Measurements from ENCODE around the gene AMZ2. TPM values are rescaled to one million over a fixed set of nuclear protein-coding genes. Genes with fewer than 3 reads are reported as not detected.
A peak's percentile ranks its signal among the peaks of the same experiment; 100 is the strongest.
"Not testable (repeated sequence)": the region's sequence is repeated elsewhere in the genome, so short reads cannot be mapped to it uniquely, and the experiment has no call there.

AMZ2 gene
- total and polyA plus RNA-seq, 7 experiments from 2014 or later = 47.6 to 103 (median 79.5) TPM

DNA sequence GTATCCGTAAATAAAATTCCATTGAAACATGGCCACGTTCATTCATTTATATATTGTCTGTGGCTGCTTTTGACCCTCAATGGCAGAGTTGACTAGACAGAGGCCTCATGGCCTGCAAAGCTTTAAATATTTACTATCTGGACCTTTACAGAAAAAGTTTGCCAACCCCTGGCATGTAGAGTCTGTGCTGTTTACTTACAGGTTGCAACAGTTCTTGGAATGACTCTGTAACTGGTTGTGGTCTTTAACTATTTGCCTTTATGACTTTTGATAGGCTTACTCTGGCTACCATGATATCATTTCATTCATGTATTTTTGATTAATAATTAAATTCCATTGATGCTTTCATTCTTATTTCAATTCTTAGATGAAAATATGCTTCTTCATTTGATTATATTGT, 18.0 kb downstream of the AMZ2 start:
- intact Hi-C loops (cut with micrococcal nuclease) = loop anchor here in 1 of 2 donors (10.0 kb wide), 1 partner anchor 499 kb away; no protein-coding TSS in a partner anchor
- DNase-seq; H3K4me3 ChIP-seq (ENCODE audit: low read length); H3K9me3 Mint-ChIP-seq; H3K27me3 Mint-ChIP-seq; H3K4me3 Mint-ChIP-seq; H3K27ac ChIP-seq (ENCODE audit: low read depth, low read length); H3K27me3 ChIP-seq (ENCODE audit: control insufficient read depth in 2 of 2, insufficient read depth in 2 of 2, low read length in 2 of 2); H3K36me3 ChIP-seq (ENCODE audit: control insufficient read depth in 2 of 3, insufficient read depth in 3 of 3, low read length in 3 of 3); ATAC-seq; H3K9me3 ChIP-seq (ENCODE audit: control insufficient read depth in 2 of 3, low read length in 3 of 3): not testable (repeated sequence)
- Mint-ChIP-seq H3K36me3 (peaks cover 3 to 25% (median 9%) of the 10 kb centered on the region in 5 donors), H3K27ac (peak overlapping the region in 2 of 9 donors; percentile 4 to 13), H3K4me1 (peaks cover 9 to 37% (median 23%) of the 10 kb centered on the region in 7 donors)
- POLR2A ChIA-PET = interaction anchor here (0.6 to 3.7 kb wide), 4 partner anchors 18 to 61 kb away, joined by 3 to 28 read pairs (median 4); partner anchors contain the start of genes AMZ2, ARSG and SLC16A6
- H3K4me1 ChIP-seq (ENCODE audit: control insufficient read depth in 2 of 2, insufficient read depth in 2 of 2, low read length in 2 of 2) = peaks cover 9 to 12% of the 10 kb centered on the region in 2 donors
- CTCF ChIA-PET = interaction anchor here (0.6 to 4.6 kb wide), 9 partner anchors 8 to 198 kb away, joined by 3 to 45 read pairs (median 3); no protein-coding TSS in a partner anchor

DNA sequence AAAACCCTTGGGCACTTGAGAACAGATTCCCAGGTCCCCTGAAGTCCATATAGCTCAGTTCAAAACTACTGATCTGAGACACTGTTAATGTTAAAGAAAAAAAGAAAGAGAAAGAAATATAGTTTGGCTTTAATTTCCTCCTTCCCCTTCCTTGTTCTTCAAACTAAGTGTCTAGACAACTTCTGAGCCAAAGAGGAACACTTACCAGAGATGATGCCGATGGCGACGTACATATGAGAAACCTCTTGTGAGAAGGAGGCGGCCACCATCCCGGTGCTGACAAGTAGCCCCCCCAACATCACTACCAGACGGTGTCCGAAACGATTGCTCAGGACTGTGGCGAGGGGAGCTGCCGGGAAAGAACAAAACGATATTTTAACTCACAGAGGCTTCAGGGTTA, 25.9 kb downstream of the AMZ2 start:
- DNase-seq = no peak
- Histone ChIP-seq H3K36me3 (ENCODE audit: control insufficient read depth in 2 of 3, insufficient read depth in 3 of 3, low read length in 3 of 3) (peaks cover 9 to 50% (median 10%) of the 10 kb centered on the region in 3 experiments), H3K4me1 (ENCODE audit: control insufficient read depth in 2 of 2, insufficient read depth in 2 of 2, low read length in 2 of 2) (no peaks in the 10 kb centered on the region), H3K27me3 (ENCODE audit: control insufficient read depth in 2 of 2, insufficient read depth in 2 of 2, low read length in 2 of 2) (no peaks in the 10 kb centered on the region), H3K9me3 (ENCODE audit: control insufficient read depth in 2 of 3, low read length in 3 of 3) (no peaks in the 10 kb centered on the region), H3K27ac (ENCODE audit: low read depth, low read length) (no peak overlapping the region), H3K4me3 (ENCODE audit: low read length) (no peak overlapping the region)
- H3K36me3 Mint-ChIP-seq = peaks cover 9 to 52% (median 28%) of the 10 kb centered on the region in 5 donors
- no peak overlapping the region for H3K27ac Mint-ChIP-seq
- no peak overlapping the region for H3K4me3 Mint-ChIP-seq
- ChIA-PET CTCF (interaction anchor here (0.5 kb wide), 1 partner anchor 8 kb away, joined by 3 read pairs; no protein-coding TSS in a partner anchor), POLR2A (interaction anchor here (1.0 to 2.6 kb wide), 2 partner anchors 15 to 17 kb away, joined by 4 to 12 read pairs; partner anchors contain the start of genes ARSG and SLC16A6)
- peaks cover 0 to 6% (median 0%) of the 10 kb centered on the region in 11 donors for H3K9me3 Mint-ChIP-seq
- peaks cover 0 to 5% (median 0%) of the 10 kb centered on the region in 7 donors for H3K4me1 Mint-ChIP-seq
- H3K27me3 Mint-ChIP-seq = no peaks in the 10 kb centered on the region
- intact Hi-C loops (cut with micrococcal nuclease) = no loop called here
- no peak for ATAC-seq

GRCh38 chr17:68276339-68276738, 28.5 kb downstream of the AMZ2 start:
- DNase-seq; H3K27me3 ChIP-seq (ENCODE audit: control insufficient read depth in 2 of 2, insufficient read depth in 2 of 2, low read length in 2 of 2); H3K4me1 ChIP-seq (ENCODE audit: control insufficient read depth in 2 of 2, insufficient read depth in 2 of 2, low read length in 2 of 2); H3K4me3 ChIP-seq (ENCODE audit: low read length); H3K4me3 Mint-ChIP-seq; H3K27me3 Mint-ChIP-seq; H3K9me3 ChIP-seq (ENCODE audit: control insufficient read depth in 2 of 3, low read length in 3 of 3); intact Hi-C loops (cut with micrococcal nuclease); ATAC-seq; H3K27ac ChIP-seq (ENCODE audit: low read depth, low read length); H3K27ac Mint-ChIP-seq: not testable (repeated sequence)
- ChIA-PET POLR2A (interaction anchor here (0.7 to 1.3 kb wide), 3 partner anchors 12 to 142 kb away, joined by 4 to 7 read pairs (median 4); no protein-coding TSS in a partner anchor), CTCF (interaction anchor here (1.4 kb wide), 1 partner anchor 157 kb away, joined by 3 read pairs; no protein-coding TSS in a partner anchor)
- H3K4me1 Mint-ChIP-seq = peaks cover 0 to 17% (median 9%) of the 10 kb centered on the region in 7 donors
- peaks cover 7 to 55% (median 39%) of the 10 kb centered on the region in 5 donors for H3K36me3 Mint-ChIP-seq
- H3K36me3 ChIP-seq (ENCODE audit: control insufficient read depth in 2 of 3, insufficient read depth in 3 of 3, low read length in 3 of 3) = peaks cover 6 to 44% (median 10%) of the 10 kb centered on the region in 3 experiments
- peaks cover 0 to 11% (median 0%) of the 10 kb centered on the region in 11 donors for H3K9me3 Mint-ChIP-seq

DNA sequence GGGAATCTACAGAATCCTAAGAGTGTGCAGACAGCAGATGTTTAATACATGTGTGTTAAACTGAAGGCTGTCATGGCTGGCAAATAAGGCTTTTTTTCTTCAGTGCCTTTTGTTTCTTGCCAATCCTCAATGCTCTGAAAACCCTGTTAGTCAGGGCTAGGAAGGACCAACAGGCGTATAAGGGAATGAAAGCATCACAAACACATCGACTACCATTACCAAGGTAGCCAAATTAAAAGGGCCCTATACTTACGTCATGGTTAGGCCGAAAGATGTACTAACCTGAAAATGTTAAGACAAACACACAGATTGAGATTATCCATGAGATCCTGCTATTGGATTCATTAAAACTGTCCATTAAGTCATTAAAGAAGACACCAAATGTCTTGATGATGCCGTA, 30.0 kb downstream of the AMZ2 start:
- peaks cover 5 to 54% (median 38%) of the 10 kb centered on the region in 5 donors for H3K36me3 Mint-ChIP-seq
- POLR2A ChIA-PET = interaction anchor here (1.2 kb wide), 1 partner anchor 15 kb away, joined by 3 read pairs; no protein-coding TSS in a partner anchor
- no peak for ATAC-seq

GRCh38 chr17:68281965-68282364, 34.1 kb downstream of the AMZ2 start:
- H3K27me3 Mint-ChIP-seq; intact Hi-C loops (cut with micrococcal nuclease); H3K4me1 ChIP-seq (ENCODE audit: control insufficient read depth in 2 of 2, insufficient read depth in 2 of 2, low read length in 2 of 2); H3K9me3 ChIP-seq (ENCODE audit: control insufficient read depth in 2 of 3, low read length in 3 of 3); H3K4me3 ChIP-seq (ENCODE audit: low read length); H3K27me3 ChIP-seq (ENCODE audit: control insufficient read depth in 2 of 2, insufficient read depth in 2 of 2, low read length in 2 of 2); DNase-seq; H3K27ac ChIP-seq (ENCODE audit: low read depth, low read length); CTCF ChIA-PET; H3K4me3 Mint-ChIP-seq; ATAC-seq; H3K27ac Mint-ChIP-seq: not testable (repeated sequence)
- peaks cover 1 to 11% (median 6%) of the 10 kb centered on the region in 3 experiments for H3K36me3 ChIP-seq (ENCODE audit: control insufficient read depth in 2 of 3, insufficient read depth in 3 of 3, low read length in 3 of 3)
- peaks cover 5 to 40% (median 31%) of the 10 kb centered on the region in 5 donors for H3K36me3 Mint-ChIP-seq
- H3K9me3 Mint-ChIP-seq = peaks cover 0 to 15% (median 0%) of the 10 kb centered on the region in 11 donors
- POLR2A ChIA-PET = interaction anchor here (1.5 kb wide), 1 partner anchor 9 kb away, joined by 3 read pairs; the partner anchor contains the start of gene SLC16A6
- peaks cover 2 to 34% (median 13%) of the 10 kb centered on the region in 7 donors for H3K4me1 Mint-ChIP-seq

More for the DNA sequence above, 30.0 kb downstream of the AMZ2 start:
- H3K27ac ChIP-seq (ENCODE audit: low read depth, low read length) = no peak overlapping the region
- intact Hi-C loops (cut with micrococcal nuclease) = no loop called here
- no peaks in the 10 kb centered on the region for H3K27me3 ChIP-seq (ENCODE audit: control insufficient read depth in 2 of 2, insufficient read depth in 2 of 2, low read length in 2 of 2)
- no peak for DNase-seq
- Mint-ChIP-seq H3K9me3 (peaks cover 0 to 15% (median 0%) of the 10 kb centered on the region in 11 donors), H3K27ac (no peak overlapping the region), H3K27me3 (no peaks in the 10 kb centered on the region), H3K4me3 (no peak overlapping the region), H3K4me1 (peaks cover 0 to 18% (median 9%) of the 10 kb centered on the region in 7 donors)
- H3K9me3 ChIP-seq (ENCODE audit: control insufficient read depth in 2 of 3, low read length in 3 of 3) = no peaks in the 10 kb centered on the region
- no peaks in the 10 kb centered on the region for H3K4me1 ChIP-seq (ENCODE audit: control insufficient read depth in 2 of 2, insufficient read depth in 2 of 2, low read length in 2 of 2)
- H3K4me3 ChIP-seq (ENCODE audit: low read length) = no peak overlapping the region
- CTCF ChIA-PET = interaction anchor here (0.7 to 1.0 kb wide), 3 partner anchors 10 to 153 kb away, joined by 3 to 5 read pairs (median 3); no protein-coding TSS in a partner anchor
- peaks cover 6 to 30% (median 6%) of the 10 kb centered on the region in 3 experiments for H3K36me3 ChIP-seq (ENCODE audit: control insufficient read depth in 2 of 3, insufficient read depth in 3 of 3, low read length in 3 of 3)

DNA sequence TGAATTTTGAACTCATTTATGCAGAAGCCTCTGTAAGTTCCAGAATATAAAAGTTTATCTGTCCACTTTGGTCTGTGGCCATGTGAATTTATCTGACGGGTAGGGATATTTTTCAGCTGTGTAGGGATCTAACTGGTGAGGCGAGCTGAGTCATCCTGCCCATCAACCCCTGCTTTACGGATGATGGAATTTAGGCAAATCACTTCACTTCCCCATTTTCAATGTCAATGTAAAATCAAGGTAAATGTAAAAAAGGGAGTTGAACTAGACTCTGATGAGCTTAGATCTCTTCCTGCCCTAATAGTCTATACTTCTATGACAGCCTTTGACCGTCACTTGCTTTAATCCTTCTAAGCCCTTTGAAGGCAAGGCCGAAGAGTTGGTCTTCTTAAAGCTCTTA, 40.5 kb downstream of the AMZ2 start:
- Mint-ChIP-seq H3K9me3 (peaks cover 0 to 3% (median 0%) of the 10 kb centered on the region in 11 donors), H3K36me3 (peaks cover 0 to 11% (median 0%) of the 10 kb centered on the region in 5 donors), H3K4me3 (peak overlapping the region in 5 of 10 donors; percentile 72 to 100 (median 97)), H3K27ac (peak overlapping the region; percentile 29 to 99 (median 92)), H3K27me3 (no peaks in the 10 kb centered on the region), H3K4me1 (peaks cover 28 to 65% (median 50%) of the 10 kb centered on the region in 7 donors)
- ChIA-PET CTCF (interaction anchor here (0.6 to 2.6 kb wide), 7 partner anchors 10 to 174 kb away, joined by 3 to 10 read pairs (median 3); no protein-coding TSS in a partner anchor), POLR2A (interaction anchor here (0.7 to 6.7 kb wide), 8 partner anchors 14 to 149 kb away, joined by 3 to 84 read pairs (median 4); partner anchors contain the start of gene AMZ2)
- no peak overlapping the region for H3K4me3 ChIP-seq (ENCODE audit: low read length)
- intact Hi-C loops (cut with micrococcal nuclease) = no loop called here
- no peak overlapping the region for H3K27ac ChIP-seq (ENCODE audit: low read depth, low read length)
- no peaks in the 10 kb centered on the region for H3K9me3 ChIP-seq (ENCODE audit: control insufficient read depth in 2 of 3, low read length in 3 of 3)
- no peaks in the 10 kb centered on the region for H3K36me3 ChIP-seq (ENCODE audit: control insufficient read depth in 2 of 3, insufficient read depth in 3 of 3, low read length in 3 of 3)
- peaks cover 22 to 31% of the 10 kb centered on the region in 2 donors for H3K4me1 ChIP-seq (ENCODE audit: control insufficient read depth in 2 of 2, insufficient read depth in 2 of 2, low read length in 2 of 2)
- DNase-seq (no peak), ATAC-seq (no peak)
- H3K27me3 ChIP-seq (ENCODE audit: control insufficient read depth in 2 of 2, insufficient read depth in 2 of 2, low read length in 2 of 2) = no peaks in the 10 kb centered on the region
